PC-9 (cell line): ENCODE measurements around the gene CMSS1. TPM values are rescaled to one million over a fixed set of nuclear protein-coding genes. Genes with fewer than 3 reads are reported as not detected.

Experiments used
- BruUV-seq: library from RNA; stranded (reverse); fragments of 400-500 nt; replicated peaks from 2 replicates; lab custom pipeline; 2021; lab: Mats Ljungman, UMichigan
- CTCF ChIA-PET: fragments of 300-600 bp; sonication (Branson Sonifier 250); formaldehyde crosslinking; loops from one replicate; lab custom pipeline; 2022; ENCODE audit warnings: antibody characterized with exemption; lab: Charles Lee
- POLR2A ChIA-PET: fragments of 300-600 bp; sonication (Branson Sonifier 250); formaldehyde crosslinking; loops from one replicate; lab custom pipeline; 2022; ENCODE audit warnings: antibody characterized with exemption; ENCODE audit not compliant: unreplicated experiment; lab: Charles Lee
- DNase-seq, 2 experiments: peaks; one replicate each; pipeline versions ENCODE4 v3.0.0 to v3.0.0-alpha.2; 2015 to 2022; ENCODE audit warnings: mixed read lengths in 1 of 2
- H2AFZ ChIP-seq: fragments of 200-600 bp; sonication (generic); 2 replicates; pipeline ENCODE4 v1.8.1; 2017; ENCODE audit warnings: antibody characterized with exemption
- H3F3A ChIP-seq: fragments of 200-600 bp; sonication (generic); 2 replicates; pipeline ENCODE4 v1.8.1; 2017; ENCODE audit warnings: antibody characterized with exemption, mild to moderate bottlenecking, low read depth; ENCODE audit not compliant: insufficient read depth
- H3K27ac ChIP-seq: fragments of 200-600 bp; sonication (generic); 2 replicates; pipeline ENCODE4 v1.6.1; 2016; ENCODE audit warnings: mixed run types
- H3K27me3 ChIP-seq: fragments of 200-600 bp; sonication (generic); 2 replicates; pipeline ENCODE4 v1.6.1; 2016; ENCODE audit warnings: low read depth, mixed run types; ENCODE audit not compliant: insufficient read depth
- H3K36me3 ChIP-seq: fragments of 200-600 bp; sonication (generic); 2 replicates; pipeline ENCODE4 v1.6.1; 2016; ENCODE audit warnings: low read depth, mixed run types
- H3K4me1 ChIP-seq: fragments of 200-600 bp; sonication (generic); replicated peaks from 2 replicates; pipeline ENCODE4 v1.6.1; 2016; ENCODE audit warnings: mixed run types; ENCODE audit not compliant: insufficient read depth
- H3K4me2 ChIP-seq: fragments of 200-600 bp; sonication (generic); 2 replicates; pipeline ENCODE4 v1.6.1; 2017; ENCODE audit warnings: mixed run types
- H3K4me3 ChIP-seq: fragments of 200-600 bp; sonication (generic); 2 replicates; pipeline ENCODE4 v1.6.1; 2016; ENCODE audit warnings: mixed run types
- H3K79me2 ChIP-seq: fragments of 200-600 bp; sonication (generic); 2 replicates; pipeline ENCODE4 v1.6.1; 2017; ENCODE audit warnings: low read depth, mixed run types
- H3K9me2 ChIP-seq: fragments of 200-600 bp; sonication (generic); 2 replicates; pipeline ENCODE4 v1.8.1; 2017; ENCODE audit warnings: mild to moderate bottlenecking; ENCODE audit not compliant: insufficient read depth
- H3K9me3 ChIP-seq: fragments of 200-600 bp; sonication (generic); 2 replicates; pipeline ENCODE4 v1.8.1; 2016; ENCODE audit warnings: low read depth; ENCODE audit not compliant: insufficient read depth
- H4K20me1 ChIP-seq: fragments of 200-600 bp; sonication (generic); 2 replicates; pipeline ENCODE4 v1.8.1; 2017; ENCODE audit not compliant: insufficient read depth
- CTCF ChIP-seq: fragments of 200-600 bp; sonication (generic); conservative IDR thresholded peaks from 2 replicates; pipeline ENCODE4 v1.6.1; 2017; ENCODE audit warnings: mixed run types, antibody characterized with exemption, mild to moderate bottlenecking, moderate library complexity
- EZH2 ChIP-seq: fragments of 200-600 bp; sonication (generic); IDR thresholded peaks from 2 replicates; pipeline ENCODE4 v1.8.0; 2017; ENCODE audit warnings: antibody characterized with exemption, low read depth
- intact Hi-C: fragments of 100-400 bp; cut with micrococcal nuclease; formaldehyde crosslinking; loops from one replicate; pipeline ENCODE4 v1.10.0; 2022; ENCODE audit not compliant: unreplicated experiment
- total RNA-seq: library from RNA; stranded (reverse); gene quantifications from 2 replicates; pipeline ENCODE4 v1.2.3, GENCODE V29; 2021

CMSS1 gene
- total RNA-seq, 1 experiment from 2014 or later, result 98.9 TPM

DNA sequence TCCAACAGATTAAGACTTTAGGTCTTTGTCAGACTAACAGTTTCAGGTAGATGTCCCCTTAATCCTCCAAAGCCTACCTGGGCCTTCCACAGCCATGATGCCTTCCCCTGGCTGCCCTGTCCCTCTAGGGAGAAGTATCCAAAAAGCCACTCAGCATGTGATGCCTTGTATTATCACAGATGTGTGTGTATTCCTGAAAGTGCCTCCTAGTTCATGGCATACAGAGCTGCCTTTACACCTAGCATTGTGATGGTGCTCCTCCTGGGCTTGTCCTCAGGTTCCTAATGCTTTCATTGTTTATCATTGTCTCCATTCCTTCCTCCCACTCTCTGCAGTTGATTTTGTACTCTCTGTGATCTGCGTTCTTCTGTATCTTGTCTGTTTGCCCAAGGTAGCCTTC is 43.6 kb downstream of the CMSS1 start:
- POLR2A ChIA-PET, result no interaction called here
- no peak for DNase-seq
- peaks cover 13% of the 10 kb centered on the region; the same call in 1 of the 2 replicates for H3F3A ChIP-seq
- H3K27me3 ChIP-seq, result no peaks in the 10 kb centered on the region
- peaks cover 18% of the 10 kb centered on the region; the same call in 1 of the 2 replicates for H3K36me3 ChIP-seq
- intact Hi-C loops, result loop anchor here (2.0 kb wide), 1 partner anchor 14 kb away; no protein-coding TSS in a partner anchor
- peak overlapping the region; percentile 23; the same call in 1 of the 2 replicates for H3K27ac ChIP-seq
- no peaks in the 10 kb centered on the region for H3K9me3 ChIP-seq
- H3K4me2 ChIP-seq, result no peak overlapping the region
- no peak for TF ChIP-seq EZH2
- TF ChIP-seq CTCF, result no peak
- H3K4me1 ChIP-seq, result peaks cover 45% of the 10 kb centered on the region
- BruUV-seq, result no TSS peak
- no peak overlapping the region for H2AFZ ChIP-seq
- no peak overlapping the region for H3K4me3 ChIP-seq
- H4K20me1 ChIP-seq, result no peaks in the 10 kb centered on the region
- H3K9me2 ChIP-seq, result no peaks in the 10 kb centered on the region
- H3K79me2 ChIP-seq, result peaks cover 36% of the 10 kb centered on the region
- CTCF ChIA-PET, result no interaction called here

GRCh38 chr3:99862208-99862607 is 44.5 kb downstream of the CMSS1 start:
- TF ChIP-seq EZH2, result no peak
- no peak for TF ChIP-seq CTCF
- no peak overlapping the region for H3K4me3 ChIP-seq
- peak overlapping the region; percentile 23 for H3K27ac ChIP-seq
- H3K9me2 ChIP-seq, result no peaks in the 10 kb centered on the region
- POLR2A ChIA-PET, result interaction anchor here (0.7 to 1.2 kb wide), 2 partner anchors 13 to 63 kb away, joined by 3 to 13 read pairs; no protein-coding TSS in a partner anchor
- no peaks in the 10 kb centered on the region for H3K9me3 ChIP-seq
- no TSS peak for BruUV-seq
- peaks cover 45% of the 10 kb centered on the region for H3K4me1 ChIP-seq
- H3K79me2 ChIP-seq, result peaks cover 36% of the 10 kb centered on the region
- H3K4me2 ChIP-seq, result peak overlapping the region; percentile 7; the same call in 1 of the 2 replicates
- CTCF ChIA-PET, result no interaction called here
- H2AFZ ChIP-seq, result no peak overlapping the region
- DNase-seq, result peak in 1 of 2 experiments; percentile 75
- peaks cover 13% of the 10 kb centered on the region; the same call in 1 of the 2 replicates for H3F3A ChIP-seq
- peaks cover 12% of the 10 kb centered on the region; the same call in 1 of the 2 replicates for H3K36me3 ChIP-seq
- intact Hi-C loops, result no loop called here
- H3K27me3 ChIP-seq, result no peaks in the 10 kb centered on the region
- no peaks in the 10 kb centered on the region for H4K20me1 ChIP-seq

GRCh38 chr3:99863002-99863401 is 45.3 kb downstream of the CMSS1 start:
- no peaks in the 10 kb centered on the region for H4K20me1 ChIP-seq
- peaks cover 47% of the 10 kb centered on the region for H3K4me1 ChIP-seq
- peaks cover 17% of the 10 kb centered on the region; the same call in 1 of the 2 replicates for H3K36me3 ChIP-seq
- intact Hi-C loops, result no loop called here
- H3K27me3 ChIP-seq, result no peaks in the 10 kb centered on the region
- no peak overlapping the region for H2AFZ ChIP-seq
- H3K4me2 ChIP-seq, result no peak overlapping the region
- no peaks in the 10 kb centered on the region for H3K9me2 ChIP-seq
- BruUV-seq, result TSS peak; percentile 46
- POLR2A ChIA-PET, result interaction anchor here (1.2 kb wide), 1 partner anchor 12 kb away, joined by 13 read pairs; no protein-coding TSS in a partner anchor
- peaks cover 37% of the 10 kb centered on the region for H3K79me2 ChIP-seq
- H3K9me3 ChIP-seq, result no peaks in the 10 kb centered on the region
- H3K4me3 ChIP-seq, result no peak overlapping the region
- peak overlapping the region; percentile 23; the same call in 1 of the 2 replicates for H3K27ac ChIP-seq
- peaks cover 13% of the 10 kb centered on the region; the same call in 1 of the 2 replicates for H3F3A ChIP-seq
- CTCF ChIA-PET, result no interaction called here
- TF ChIP-seq CTCF (no peak), EZH2 (no peak)
- DNase-seq, result no peak
